ENCODE measurements around the gene RIPPLY1. TPM values are rescaled to one million over a fixed set of nuclear protein-coding genes. Genes with fewer than 3 reads are reported as not detected.

The RIPPLY1 gene
- total and polyA plus RNA-seq, 2 donors from 2014 or later = 0.50 to 6.9 TPM

DNA sequence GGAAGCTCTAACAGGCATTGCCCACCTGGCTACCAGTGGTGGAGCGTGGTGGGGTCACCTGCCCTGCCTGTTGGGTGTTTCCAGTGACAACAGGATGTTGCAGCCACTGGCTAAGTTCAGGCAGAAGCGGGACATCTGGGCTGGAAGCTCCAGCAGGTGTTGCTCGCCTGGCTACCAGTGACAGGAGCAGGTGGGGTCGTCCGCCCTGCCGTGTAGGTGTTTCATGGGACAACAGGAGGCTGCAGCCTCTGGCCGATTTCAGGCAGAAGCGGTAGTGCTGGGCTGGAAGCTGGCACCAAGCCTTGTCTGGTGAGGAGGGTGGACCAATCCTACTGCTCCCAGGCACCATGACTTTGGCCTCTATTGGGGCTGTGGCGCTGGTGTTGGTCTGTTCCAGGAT, 39.4 kb downstream of the RIPPLY1 start:
- H3K27me3 ChIP-seq (ENCODE audit: control insufficient read depth, insufficient read depth, low read length) = no peaks in the 10 kb centered on the region
- intact Hi-C loops (cut with DNase I) = no loop called here
- TF ChIP-seq, protein P1, sequence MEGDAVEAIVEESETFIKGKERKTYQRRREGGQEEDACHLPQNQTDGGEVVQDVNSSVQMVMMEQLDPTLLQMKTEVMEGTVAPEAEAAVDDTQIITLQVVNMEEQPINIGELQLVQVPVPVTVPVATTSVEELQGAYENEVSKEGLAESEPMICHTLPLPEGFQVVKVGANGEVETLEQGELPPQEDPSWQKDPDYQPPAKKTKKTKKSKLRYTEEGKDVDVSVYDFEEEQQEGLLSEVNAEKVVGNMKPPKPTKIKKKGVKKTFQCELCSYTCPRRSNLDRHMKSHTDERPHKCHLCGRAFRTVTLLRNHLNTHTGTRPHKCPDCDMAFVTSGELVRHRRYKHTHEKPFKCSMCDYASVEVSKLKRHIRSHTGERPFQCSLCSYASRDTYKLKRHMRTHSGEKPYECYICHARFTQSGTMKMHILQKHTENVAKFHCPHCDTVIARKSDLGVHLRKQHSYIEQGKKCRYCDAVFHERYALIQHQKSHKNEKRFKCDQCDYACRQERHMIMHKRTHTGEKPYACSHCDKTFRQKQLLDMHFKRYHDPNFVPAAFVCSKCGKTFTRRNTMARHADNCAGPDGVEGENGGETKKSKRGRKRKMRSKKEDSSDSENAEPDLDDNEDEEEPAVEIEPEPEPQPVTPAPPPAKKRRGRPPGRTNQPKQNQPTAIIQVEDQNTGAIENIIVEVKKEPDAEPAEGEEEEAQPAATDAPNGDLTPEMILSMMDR (IDR thresholded peaks at IDR 0.05; ENCODE audit: borderline replicate concordance, extremely low read depth, insufficient read depth) = no peak
- no peak for DNase-seq
- no peak overlapping the region for H3K9ac ChIP-seq (ENCODE audit: low read length in 3 of 3)
- H3K9me3 ChIP-seq (ENCODE audit: control insufficient read depth in 2 of 3, insufficient read depth in 1 of 3, low read length in 3 of 3) = peaks cover 0 to 2% (median 0%) of the 10 kb centered on the region in 3 donors
- FAIRE-seq = no peak
- H3K4me1 ChIP-seq (ENCODE audit: control insufficient read depth in 2 of 3, insufficient read depth in 2 of 3, low read depth in 1 of 3, low read length in 3 of 3) = no peaks in the 10 kb centered on the region
- no peaks in the 10 kb centered on the region for H3K36me3 ChIP-seq (ENCODE audit: control insufficient read depth in 2 of 3, insufficient read depth in 3 of 3, low read length in 3 of 3)
- no peak overlapping the region for H3K4me3 ChIP-seq (ENCODE audit: low read length in 3 of 3)
- H3K27ac ChIP-seq (ENCODE audit: low read depth in 2 of 2, low read length in 2 of 2) = no peak overlapping the region

DNA sequence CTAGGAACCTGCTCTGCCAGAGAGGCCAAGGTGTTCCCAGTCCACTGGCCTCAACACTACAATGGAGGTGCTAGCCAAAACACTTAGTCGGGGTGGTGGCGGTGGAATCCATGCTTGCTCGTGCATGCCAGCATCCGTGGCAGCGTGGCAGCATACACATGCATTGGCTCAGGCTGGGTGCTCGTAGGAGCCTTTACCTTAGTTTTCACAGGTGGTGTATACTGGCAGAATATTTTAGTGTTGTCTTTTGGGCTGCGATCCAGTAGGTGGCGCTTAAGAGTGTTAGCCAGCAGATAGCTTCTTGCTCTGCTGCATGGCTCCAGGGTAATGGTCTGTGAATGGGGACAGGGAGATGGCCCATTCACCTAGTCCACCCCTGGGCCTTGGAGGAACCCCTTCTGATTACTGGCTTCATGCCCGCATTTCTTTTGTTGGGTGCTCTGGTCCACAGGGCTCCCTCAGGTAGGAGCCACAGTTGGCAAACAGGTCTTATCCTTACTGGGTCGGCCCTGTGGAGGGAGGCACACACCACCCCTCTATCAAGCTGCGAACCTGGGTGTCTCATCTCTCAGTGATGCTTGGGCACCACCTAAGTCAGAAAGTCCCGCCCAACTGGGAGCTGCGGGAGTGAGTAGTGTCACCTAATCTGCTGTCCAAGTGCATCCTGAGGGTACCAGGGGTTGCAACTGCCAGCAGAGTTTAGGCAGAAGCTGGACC, 40.0 kb downstream of the RIPPLY1 start:
- FAIRE-seq (no peak), DNase-seq (peak in 3 of 5 donors; percentile 4 to 21 (median 10))
- TF ChIP-seq, protein P1 (IDR thresholded peaks at IDR 0.05; ENCODE audit: borderline replicate concordance, extremely low read depth, insufficient read depth) = no peak
- Histone ChIP-seq H3K4me1 (ENCODE audit: control insufficient read depth in 2 of 3, insufficient read depth in 2 of 3, low read depth in 1 of 3, low read length in 3 of 3) (no peaks in the 10 kb centered on the region), H3K27ac (ENCODE audit: low read depth in 2 of 2, low read length in 2 of 2) (no peak overlapping the region), H3K9ac (ENCODE audit: low read length in 3 of 3) (no peak overlapping the region), H3K9me3 (ENCODE audit: control insufficient read depth in 2 of 3, insufficient read depth in 1 of 3, low read length in 3 of 3) (peaks cover 0 to 2% (median 0%) of the 10 kb centered on the region in 3 donors), H3K27me3 (ENCODE audit: control insufficient read depth, insufficient read depth, low read length) (no peaks in the 10 kb centered on the region), H3K4me3 (ENCODE audit: low read length in 3 of 3) (no peak overlapping the region), H3K36me3 (ENCODE audit: control insufficient read depth in 2 of 3, insufficient read depth in 3 of 3, low read length in 3 of 3) (no peaks in the 10 kb centered on the region)
- intact Hi-C loops (cut with DNase I) = no loop called here

Other genes starting within 250 kb of the RIPPLY1 start
- gene RNF128, start 176.6 kb downstream of the RIPPLY1 start, total RNA-seq = 18.9 TPM
- 18.4 TPM for gene RNF128, start 176.6 kb downstream of the RIPPLY1 start, polyA plus RNA-seq (ENCODE audit: insufficient read depth, low read depth, low replicate concordance)
- 9.7 TPM for gene TBC1D8B, start 100.7 kb downstream of the RIPPLY1 start, total RNA-seq
- 3.5 TPM for gene TBC1D8B, start 100.7 kb downstream of the RIPPLY1 start, polyA plus RNA-seq (ENCODE audit: insufficient read depth, low read depth, low replicate concordance)
- 140 TPM for gene CLDN2, start 17.1 kb upstream of the RIPPLY1 start, total RNA-seq
- 74.1 TPM for gene CLDN2, start 17.1 kb upstream of the RIPPLY1 start, polyA plus RNA-seq (ENCODE audit: insufficient read depth, low read depth, low replicate concordance)
- gene MORC4, start 96.9 kb upstream of the RIPPLY1 start, total RNA-seq = 12.6 TPM
- gene MORC4, start 96.9 kb upstream of the RIPPLY1 start, polyA plus RNA-seq (ENCODE audit: insufficient read depth, low read depth, low replicate concordance) = 8.2 TPM
- 20.9 TPM for gene RBM41, start 215.5 kb upstream of the RIPPLY1 start, total RNA-seq
- 3.5 TPM for gene RBM41, start 215.5 kb upstream of the RIPPLY1 start, polyA plus RNA-seq (ENCODE audit: insufficient read depth, low read depth, low replicate concordance)